HepG2 (cell line): ENCODE results near the gene OR5AP2.

Experiments
- ATF7-NPFF ChIP-seq: sonication (generic); formaldehyde crosslinking; IDR thresholded peaks from 2 replicates; pipeline ENCODE4 v1.8.1; 2023; ENCODE audit warnings: mild to moderate bottlenecking, low read depth, missing genetic modification reagents, moderate library complexity
- GTF2F1 ChIP-seq: fragments of 150-350 bp; IDR thresholded peaks from 2 replicates; pipeline ENCODE4 v1.6.1; 2014; ENCODE audit warnings: low read length
- MXI1 ChIP-seq: IDR thresholded peaks from 3 replicates; pipeline ENCODE4 v1.6.1; 2012; ENCODE audit warnings: low read depth, low read length, inconsistent platforms, borderline replicate concordance
- ZNF414 ChIP-seq: sonication (generic); formaldehyde crosslinking; IDR thresholded peaks from 2 replicates; pipeline ENCODE4 v1.5.0; 2020; ENCODE audit warnings: missing genetic modification reagents
- ZSCAN22 ChIP-seq: sonication (generic); formaldehyde crosslinking; IDR thresholded peaks from 2 replicates; pipeline ENCODE4 v1.4.0; 2020; ENCODE audit warnings: mild to moderate bottlenecking, missing genetic modification reagents
- TF ChIP-seq, protein P1 (sequence below): sonication (generic); formaldehyde crosslinking; IDR thresholded peaks from 2 replicates; pipeline ENCODE4 v1.5.0; 2020; ENCODE audit warnings: mild to moderate bottlenecking, missing genetic modification reagents, moderate library complexity

- no peak for TF ChIP-seq ATF7-NPFF (CRISPR knock-in tag)
- TF ChIP-seq ZSCAN22 (CRISPR knock-in tag) = no peak
- TF ChIP-seq ZNF414 = no peak
- TF ChIP-seq, protein P1, sequence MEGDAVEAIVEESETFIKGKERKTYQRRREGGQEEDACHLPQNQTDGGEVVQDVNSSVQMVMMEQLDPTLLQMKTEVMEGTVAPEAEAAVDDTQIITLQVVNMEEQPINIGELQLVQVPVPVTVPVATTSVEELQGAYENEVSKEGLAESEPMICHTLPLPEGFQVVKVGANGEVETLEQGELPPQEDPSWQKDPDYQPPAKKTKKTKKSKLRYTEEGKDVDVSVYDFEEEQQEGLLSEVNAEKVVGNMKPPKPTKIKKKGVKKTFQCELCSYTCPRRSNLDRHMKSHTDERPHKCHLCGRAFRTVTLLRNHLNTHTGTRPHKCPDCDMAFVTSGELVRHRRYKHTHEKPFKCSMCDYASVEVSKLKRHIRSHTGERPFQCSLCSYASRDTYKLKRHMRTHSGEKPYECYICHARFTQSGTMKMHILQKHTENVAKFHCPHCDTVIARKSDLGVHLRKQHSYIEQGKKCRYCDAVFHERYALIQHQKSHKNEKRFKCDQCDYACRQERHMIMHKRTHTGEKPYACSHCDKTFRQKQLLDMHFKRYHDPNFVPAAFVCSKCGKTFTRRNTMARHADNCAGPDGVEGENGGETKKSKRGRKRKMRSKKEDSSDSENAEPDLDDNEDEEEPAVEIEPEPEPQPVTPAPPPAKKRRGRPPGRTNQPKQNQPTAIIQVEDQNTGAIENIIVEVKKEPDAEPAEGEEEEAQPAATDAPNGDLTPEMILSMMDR = no peak
- no peak for TF ChIP-seq GTF2F1
- no peak for TF ChIP-seq MXI1
These were observed 31.1 kb downstream of the OR5AP2 start for GRCh38 chr11:56611174-56611573.
